ENCODE results near the gene MYBPH.

DNA sequence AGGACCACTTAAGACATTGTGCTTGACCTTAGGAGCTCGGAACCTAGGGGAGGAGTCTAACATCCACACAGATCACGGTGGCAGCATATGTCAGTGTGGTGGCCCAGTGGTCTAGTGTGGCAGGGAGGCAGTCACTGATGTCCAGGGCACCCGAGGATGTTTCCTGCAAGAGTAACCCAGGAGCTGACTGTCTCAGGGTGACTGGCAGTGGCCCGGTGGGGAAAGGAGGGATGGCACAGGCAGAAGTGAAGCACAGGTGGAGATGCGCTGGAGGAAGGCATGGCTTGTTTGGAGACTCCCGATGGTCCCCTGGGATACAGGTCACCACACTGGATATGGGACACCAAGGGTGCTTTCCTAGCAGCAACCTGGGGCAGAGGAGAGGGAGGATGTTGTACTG lies 37.5 kb upstream of the MYBPH start:
- TF ChIP-seq POLR2A (IDR thresholded peaks at IDR 0.05) (no peak), CTCF (IDR thresholded peaks at IDR 0.05) (no peak)
